GM19372 (cell line): ENCODE measurements around the gene SBK2.

Experiments
- ATAC-seq: cut with Tn5 transposase; IDR thresholded peaks from one replicate; pipeline ENCODE4 v1.9.1; 2021; ENCODE audit warnings: mild to moderate bottlenecking, low read depth, moderate library complexity; ENCODE audit not compliant: unreplicated experiment

The SBK2 gene

DNA sequence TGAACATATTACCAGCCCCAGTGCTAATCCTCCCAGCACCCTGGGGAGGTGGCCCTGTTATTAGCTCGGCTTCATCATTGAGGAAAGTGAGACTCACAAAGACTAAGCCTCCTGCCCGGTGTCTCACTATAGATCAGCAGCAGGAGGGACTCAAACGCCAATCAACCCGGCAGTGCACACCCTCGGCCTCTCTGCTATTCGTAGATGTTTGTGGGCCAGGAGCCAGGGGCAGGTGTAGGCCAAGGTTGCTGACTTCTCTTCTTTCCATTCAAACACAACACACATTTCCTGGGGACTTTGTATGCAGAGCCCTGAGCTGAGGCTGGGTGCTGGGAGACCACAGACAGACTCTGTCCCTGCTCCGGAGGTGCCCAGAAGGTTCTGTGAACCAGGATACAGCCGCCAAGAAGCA, 17.8 kb upstream of the SBK2 start:
- ATAC-seq = no peak

DNA sequence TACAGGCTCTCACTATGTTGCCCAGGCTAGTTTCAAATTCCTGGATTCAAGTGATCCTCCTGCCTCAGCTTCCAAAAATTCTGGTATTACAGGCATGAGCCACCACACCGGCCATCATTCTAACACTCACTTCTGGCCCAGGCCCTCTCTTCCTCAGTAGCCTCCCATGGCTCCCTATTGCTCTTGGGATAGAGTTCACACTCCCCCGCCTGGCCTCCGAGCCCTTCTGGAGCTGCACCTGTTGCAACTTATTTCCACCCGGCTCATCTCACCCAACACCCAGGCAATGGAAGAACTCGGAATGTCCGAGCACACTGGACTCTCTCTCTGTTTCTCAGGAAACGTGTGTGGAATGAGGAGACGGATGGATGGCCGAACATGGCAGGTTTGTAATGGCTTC, 17.4 kb upstream of the SBK2 start:
- ATAC-seq = no peak

DNA sequence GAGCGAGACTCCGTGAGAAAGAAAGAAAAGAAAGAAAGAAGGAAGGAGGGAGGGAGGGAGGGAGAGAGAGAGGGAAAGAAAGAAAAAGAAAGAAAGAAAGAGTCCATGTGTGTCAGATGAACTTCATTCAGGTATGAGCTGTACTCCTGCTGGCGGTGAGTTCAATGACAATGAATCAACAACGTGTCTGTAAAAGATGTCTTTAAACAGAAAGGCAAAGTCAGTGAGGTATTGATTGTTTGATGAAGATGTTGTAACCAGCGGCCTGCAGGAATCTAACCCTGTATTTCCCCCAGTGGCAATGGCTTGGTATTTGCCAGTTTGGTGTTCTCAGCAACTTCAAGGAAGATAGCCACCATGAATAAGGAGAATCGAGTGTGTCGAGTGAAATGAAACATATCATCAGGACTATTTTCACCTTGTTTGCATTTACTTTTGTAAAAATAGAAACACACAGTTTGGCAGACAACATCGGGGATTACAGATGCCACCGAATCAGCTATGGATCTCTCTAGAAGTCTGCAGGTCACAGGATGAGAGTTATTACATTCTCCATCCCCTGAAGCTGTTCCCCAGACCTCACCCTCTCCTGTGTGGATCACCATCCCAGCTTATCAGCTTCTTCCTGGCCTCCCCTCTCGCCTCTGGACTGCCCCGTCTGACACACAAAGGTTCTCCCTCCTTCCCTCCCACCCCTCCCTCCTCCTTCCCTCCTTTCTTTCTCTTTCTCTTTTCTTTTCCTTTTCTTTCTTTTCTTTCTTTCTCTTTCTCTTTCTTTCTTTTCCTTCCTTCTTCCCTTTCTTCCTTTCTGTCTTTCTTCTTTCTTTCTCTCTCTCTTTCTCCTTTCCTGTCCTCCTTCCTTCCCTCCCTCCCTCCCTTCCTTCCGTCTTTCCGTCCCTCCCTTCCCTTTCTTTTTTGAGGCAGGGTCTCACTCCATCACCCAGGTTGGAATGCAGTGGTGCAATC, 16.6 kb upstream of the SBK2 start:
- no peak for ATAC-seq

DNA sequence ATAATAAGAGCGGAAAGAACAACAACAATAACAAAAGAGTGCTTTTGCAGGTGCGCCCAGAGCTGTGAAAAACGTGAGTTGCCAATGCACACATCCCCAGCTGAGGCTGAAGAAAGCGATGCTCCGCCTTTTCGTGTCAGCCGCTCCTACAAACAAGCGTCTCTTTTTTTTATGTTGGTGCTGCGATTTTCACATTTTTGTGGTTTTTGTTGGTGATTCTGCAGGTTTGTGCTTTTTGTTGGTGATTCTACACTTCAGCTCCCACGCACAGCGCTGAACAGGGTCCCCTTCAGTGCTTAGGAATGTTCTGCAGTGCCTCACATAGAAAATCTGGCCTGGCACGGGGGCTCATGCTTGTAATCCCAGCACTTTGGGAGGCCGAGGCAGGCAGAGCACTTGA, 15.7 kb upstream of the SBK2 start:
- no peak for ATAC-seq

DNA sequence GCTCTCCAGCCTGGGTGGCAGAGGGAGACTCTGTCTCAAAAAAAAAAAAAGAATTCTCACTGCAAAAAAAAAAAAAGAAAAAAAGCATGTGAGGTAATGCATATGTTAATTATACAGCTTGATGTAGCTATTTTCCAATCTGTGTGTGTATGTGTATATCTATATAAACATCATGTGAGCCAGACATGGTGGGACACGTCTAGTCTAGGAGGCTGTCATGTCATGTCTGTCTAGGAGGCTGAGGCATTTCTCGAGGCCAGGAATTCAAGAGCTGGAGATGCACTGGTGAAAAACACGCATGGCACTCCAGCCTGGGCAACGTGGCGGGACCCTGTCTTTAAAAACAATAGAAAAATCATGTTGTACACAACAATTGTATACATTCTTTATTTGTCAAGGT, 15.3 kb upstream of the SBK2 start:
- ATAC-seq = no peak

DNA sequence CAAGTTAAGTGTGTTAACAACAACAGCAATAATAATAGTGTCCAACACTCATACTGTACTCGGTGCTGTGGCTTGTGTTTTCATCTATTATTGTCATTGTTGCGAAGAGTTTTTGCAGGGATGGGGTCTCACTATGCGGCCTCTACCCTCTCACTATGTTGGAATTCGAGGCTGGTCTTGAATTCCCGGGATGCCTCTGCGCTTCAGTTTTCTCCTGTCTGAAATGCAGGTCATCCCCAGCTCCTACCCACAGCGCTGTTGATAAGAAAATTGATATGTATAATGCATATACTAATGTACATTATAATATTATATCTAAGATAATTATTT, 13.4 kb upstream of the SBK2 start:
- no peak for ATAC-seq

DNA sequence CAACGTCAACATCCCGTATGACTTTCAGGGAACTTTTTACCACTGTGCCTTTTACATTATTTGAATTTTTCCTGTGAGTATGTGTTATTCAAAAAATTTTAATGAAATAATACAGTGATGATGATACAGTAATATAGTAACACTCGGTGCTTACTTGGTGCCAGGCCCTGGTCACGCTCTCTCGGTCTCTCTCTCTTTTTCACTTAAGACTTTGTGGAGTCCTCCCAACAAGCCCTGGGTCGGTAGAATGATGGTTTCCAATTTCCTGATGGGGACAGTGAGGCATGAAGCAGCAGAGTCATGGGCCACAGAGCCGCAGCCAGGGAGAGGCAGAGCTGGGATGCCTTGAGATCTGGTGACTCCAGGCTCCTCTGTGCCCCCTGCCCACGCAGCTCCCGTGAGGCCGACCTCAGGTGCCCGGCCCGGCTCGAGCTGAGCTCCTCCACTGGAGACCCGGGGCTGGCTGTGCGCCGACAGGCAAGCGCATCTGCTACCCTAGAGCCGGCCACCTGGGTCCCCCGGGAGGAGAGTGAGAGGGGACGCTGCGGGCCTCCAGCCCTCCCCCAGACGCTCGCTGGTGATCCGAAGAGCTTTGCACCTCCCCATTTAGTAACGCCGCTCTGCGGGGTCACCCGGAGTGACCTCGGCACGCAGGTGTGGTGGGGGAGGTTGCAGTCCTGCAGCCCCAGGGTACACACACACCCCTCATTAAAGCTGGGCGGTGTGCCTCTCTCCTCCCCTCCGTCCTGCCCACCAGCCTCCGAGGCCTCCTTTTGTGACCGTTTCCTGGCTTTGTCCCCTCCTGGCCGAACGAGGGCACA, 12.8 kb upstream of the SBK2 start:
- ATAC-seq = no peak

DNA sequence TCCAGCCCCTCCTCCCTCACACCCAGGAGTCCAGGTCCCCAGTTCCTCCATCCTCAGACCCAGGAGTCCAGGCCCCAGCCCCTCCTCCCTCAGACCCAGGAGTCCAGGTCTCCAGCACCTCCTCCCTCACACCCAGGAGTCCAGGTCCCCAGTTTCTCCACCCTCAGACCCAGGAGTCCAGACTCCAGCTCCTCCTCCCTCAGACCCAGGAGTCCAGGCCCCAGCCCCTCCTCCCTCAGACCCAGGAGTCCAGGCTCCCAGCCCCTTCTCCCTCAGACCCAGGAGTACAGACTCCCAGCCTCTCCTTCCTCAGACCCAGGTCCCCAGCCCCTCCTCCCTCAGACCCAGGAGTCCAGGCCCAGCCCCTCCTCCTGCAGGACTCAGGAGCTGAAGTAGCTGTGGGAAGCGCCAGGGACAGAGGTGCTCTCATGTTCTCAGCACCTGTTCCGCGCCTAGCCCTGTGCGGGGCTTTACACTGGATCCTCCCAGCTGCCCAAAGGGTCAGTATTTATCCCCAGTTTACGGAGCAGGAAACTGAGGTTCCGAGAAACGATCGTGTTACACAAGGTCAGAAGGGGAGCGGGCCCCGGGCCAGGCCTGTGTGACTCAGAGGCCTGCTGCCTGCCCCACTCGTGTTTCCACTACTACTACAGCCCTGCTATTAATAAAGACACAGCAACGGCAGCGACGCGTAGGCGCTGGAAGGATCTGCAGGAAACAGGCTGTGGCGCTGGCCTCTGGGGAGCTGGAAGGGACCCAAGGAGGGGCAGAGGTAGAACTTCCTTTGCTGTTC, 10.1 kb upstream of the SBK2 start:
- no peak for ATAC-seq

DNA sequence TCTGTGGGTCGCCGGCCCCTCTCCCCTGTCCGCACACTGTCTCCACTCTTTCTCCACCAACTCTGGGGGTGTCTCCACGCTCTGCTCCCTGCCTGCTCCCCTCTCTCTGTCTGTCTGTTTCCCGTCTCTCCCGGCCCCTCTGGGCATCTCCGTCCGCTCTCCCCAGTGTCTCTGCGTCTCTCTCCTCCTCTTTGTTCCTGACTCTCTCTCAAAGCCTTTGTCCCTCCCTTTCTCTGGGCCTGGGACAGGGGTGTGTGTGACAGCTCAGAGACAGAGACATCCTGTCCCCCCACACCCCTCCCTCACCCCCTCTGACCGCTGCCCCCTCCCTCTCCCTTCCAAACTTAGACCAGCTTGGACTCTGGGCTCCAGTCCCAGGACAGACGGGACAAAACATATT, 9.1 kb upstream of the SBK2 start:
- ATAC-seq = no peak

DNA sequence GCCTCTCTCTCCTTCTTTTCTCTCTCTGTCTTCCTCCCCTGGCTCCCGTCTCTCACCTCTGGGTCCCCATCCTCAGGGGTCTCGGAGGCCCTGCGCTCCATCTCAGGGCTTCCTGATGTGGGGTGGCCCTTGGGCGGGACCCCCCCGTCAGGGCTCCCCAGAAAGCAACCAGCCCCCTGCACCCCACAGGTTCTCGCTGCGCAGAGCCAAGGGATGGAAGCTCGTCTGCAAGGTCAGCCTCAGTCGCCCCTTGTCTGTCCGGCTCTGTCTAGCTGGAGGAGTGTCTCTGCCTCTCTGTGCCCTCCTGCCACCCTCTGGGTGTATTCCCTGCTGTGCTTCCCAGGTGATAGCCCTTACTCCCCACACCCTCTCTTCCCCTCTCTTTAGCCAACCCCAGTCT, 8.5 kb upstream of the SBK2 start, which contains the start of gene SBK3:
TSS of gene SBK3 (minus strand) at position 101 of the 400 bp plus-strand sequence. CDS start at position 101, 0 bp downstream.
- no peak for ATAC-seq

DNA sequence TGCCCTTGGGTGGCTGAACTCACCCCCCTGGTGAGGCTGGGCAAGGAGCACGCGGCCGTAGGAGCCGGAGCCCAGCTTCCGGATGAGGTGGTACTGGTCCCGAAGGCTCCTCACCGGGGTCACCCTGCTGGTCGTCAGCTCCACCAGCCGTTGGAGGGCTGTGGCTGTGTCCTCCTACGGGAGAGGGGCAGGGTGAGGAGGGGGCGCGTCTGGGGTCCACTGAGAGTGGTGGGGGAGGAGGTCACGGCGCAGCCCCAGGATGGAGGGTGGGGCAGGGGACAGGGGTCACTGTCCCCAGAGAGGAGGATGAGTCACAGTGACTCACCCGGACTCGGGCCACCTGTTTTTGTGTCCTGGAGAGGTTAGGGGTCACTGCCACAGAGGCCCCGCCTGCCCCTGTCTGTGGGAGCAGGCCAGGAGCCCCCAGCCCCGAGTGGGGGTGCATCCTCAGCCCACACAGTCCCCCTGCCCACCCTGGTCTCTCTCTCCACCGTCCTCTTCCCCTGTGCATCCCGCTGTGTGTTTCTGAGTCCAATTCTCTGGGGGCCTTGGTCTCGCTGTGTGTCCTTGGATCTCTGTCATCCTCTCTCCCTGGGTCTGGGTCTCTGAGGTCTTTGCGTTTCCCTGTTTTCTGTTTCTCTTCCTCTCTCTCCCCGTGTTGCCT, 8.0 kb upstream of the SBK2 start:
- no peak for ATAC-seq

DNA sequence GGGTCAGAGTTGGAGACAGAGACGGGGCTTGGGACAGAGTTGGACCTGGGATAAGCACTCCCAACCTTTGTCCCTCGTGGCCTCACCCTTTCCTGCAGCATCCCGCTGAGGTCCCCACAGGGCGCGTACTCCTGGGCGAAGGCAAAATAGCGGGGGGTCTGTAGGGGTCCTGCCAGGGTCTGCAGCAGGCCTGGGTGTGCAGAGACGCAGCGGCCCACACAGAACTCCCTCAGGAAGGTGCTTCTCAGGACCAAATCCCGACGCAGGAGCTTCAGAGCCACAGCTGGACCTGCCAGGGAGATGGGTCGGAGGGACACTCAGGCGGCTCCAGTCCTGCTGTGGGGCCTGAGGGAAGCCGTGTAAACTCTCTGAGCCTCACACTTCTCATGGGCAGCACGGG, 7.1 kb upstream of the SBK2 start:
- no peak for ATAC-seq

DNA sequence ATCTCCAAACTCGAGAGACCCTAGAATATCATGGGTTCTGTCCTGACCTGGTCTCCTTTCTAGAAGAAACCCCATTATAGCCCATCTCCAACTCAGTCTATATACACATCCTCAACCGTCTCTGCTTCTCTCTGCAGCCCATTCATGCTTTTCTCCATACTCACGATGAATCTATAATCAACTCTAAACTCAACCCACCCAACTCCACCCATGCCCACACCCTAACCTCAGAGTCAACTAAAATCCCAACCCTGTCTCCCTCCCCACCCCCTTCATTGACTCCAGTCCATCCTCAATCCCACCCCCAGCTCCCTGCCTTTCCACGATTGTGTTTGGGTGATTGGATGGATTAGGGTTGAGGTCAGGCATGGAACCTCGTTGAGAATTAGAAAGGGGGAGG, 6.6 kb upstream of the SBK2 start:
- no peak for ATAC-seq

DNA sequence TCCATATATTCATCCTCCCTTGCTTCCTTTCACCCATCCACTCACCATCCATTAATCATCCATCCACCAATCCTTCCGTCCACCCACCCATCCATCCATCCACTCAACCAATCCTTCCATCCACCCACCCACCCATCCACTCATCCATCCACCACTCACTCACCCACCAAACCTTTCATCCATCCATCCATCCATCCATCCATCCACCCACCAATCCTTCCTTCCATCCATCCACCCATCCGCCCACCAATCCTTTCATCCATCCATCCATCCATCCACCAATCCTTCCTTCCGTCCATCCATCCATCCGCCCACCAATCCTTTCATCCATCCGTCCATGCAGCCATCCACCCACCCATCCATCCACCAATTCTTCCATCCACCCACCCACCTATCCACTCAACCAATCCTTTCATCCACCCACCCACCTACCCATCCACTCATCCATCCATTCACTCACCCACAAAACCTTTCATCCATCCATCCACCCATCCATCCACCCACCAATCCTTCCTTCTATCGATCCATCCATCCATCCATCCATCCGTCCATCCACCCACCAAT, 5.4 kb upstream of the SBK2 start:
- no peak for ATAC-seq

DNA sequence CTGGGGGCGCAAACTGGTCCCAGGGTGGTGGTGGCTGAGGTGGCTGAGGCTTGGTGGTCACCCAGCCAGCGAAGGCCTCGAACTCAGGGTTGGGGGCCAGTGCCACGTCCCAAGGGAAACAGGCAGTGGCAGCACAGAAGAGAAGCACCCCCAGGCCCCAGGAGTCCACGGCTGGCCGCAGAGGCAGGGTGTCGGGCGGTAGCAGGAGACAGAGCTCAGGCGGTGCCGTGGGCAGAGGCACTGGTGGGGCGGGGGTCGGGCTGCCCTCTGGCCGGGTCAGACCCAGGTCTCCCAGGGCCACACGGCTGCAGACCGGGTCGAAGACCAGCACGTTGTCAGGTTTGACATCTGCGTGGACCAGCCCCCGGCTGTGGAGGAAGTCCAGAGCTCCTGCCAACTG, 4.2 kb upstream of the SBK2 start:
- no peak for ATAC-seq

DNA sequence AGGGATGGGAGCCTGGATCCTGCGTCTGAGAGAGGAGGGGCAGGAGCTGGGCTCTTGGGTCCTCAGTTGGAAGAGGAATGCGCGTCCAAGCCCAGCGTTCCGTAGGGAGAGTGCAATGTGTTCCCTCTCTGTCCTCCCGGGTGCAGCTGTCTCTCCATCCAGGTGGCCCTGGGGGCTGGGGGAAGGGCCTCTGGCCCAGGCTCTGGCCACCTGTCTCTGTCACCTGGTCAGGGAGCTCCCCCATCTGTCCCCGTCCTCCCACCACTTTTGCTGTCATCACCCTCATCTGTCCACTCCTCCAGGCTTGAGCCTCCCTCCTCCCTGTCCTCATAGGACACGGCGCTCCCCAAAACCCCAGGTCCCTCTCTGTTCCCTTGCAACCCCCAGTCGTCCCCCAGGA, 3.7 kb upstream of the SBK2 start:
- ATAC-seq = no peak

DNA sequence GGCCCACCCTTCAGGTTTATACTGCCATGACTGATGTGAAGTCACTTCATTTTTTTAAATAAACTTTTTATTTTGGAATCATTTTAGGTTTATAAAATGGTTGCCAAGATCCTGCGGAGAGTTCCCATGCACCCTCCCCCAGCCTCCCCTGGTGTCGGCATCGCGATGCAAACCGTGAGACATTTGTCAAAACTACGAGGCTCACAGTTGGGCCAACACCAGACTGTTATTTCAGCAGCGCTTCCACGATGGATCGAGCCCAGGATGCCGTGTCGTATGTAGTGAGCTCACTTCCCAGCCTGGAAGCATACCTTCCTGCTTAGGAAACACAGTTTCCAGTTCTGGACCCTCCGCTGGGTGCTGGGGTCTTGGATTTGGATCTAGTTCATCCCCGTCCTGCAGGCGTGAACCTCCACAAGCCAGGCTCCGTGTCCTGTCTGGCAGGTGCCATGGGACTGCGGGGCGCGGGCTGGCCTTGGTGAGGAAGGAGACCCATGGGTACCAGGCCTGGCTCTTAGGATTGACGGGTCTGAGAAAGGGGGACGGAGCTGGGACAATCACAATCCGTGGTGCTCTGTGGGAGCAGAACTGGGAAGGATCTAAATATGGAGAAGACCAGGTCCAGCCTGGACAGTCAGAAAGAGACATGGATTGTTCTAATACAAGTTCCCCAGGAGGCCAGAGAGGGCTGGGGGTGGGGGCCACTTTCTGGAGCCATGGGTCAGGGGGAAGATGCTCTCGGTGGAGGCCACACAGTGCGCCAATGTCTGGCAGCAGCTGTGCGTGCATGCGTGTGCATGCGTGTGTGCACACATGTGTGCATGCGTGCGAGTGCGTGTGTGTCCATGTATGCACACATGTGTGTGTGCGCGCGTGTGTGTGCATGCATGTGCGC, 2.4 kb upstream of the SBK2 start:
- no peak for ATAC-seq

DNA sequence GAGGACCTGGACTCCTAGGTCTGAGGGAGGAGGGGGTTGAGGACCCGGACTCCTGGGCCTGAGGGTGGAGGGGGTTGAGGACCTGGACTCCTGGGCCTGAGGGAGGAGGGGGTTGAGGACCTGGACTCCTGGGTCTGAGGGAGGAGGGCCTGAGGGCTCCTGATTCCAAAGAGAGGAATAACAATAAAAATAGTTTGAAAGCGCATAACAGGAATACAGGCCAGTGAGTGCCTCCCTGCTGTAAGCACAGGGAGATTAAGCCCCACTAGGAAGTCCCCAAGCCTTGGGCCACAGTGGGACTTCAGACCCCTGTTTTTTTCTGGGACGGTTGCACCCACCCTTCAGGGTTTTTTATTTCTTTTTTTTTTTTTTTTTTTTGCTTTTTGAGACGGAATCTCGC, 1.2 kb upstream of the SBK2 start:
- no peak for ATAC-seq

DNA sequence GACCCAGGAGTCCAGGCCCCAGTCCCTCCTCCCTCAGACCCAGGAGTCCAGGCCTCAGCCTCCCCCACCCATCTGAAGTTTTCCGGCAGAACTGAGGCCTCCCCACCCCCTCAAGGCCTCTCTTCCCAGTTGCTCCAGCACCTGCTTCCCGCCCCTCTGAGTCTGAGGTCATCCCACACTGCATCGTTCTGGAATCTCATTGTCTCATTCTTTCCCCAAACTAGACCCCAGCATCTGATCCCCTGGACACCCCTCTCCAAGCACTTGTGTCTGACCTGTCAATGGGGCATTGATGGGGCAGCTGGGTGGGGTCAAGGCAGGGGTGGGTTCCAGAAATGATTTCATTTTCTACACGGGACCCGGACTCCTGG, 793 bp upstream of the SBK2 start:
- no peak for ATAC-seq
